Neural cell (in vitro differentiated cells): ENCODE data around the gene UPF1. TPM values are rescaled to one million over a fixed set of nuclear protein-coding genes. Genes with fewer than 3 reads are reported as not detected.

Experiments used
- H2AFZ ChIP-seq: fragments of 200-600, 300-800 bp; sonication (generic), shearing (Covaris generic); 2 replicates; pipeline ENCODE4 v1.6.0; 2014; ENCODE audit warnings: low read depth, mild to moderate bottlenecking, antibody characterized with exemption, low read length, moderate library complexity
- H3F3A ChIP-seq: fragments of 200-600 bp; shearing (Covaris generic); 2 replicates; pipeline ENCODE4 v1.6.1; 2016; ENCODE audit warnings: mild to moderate bottlenecking, moderate library complexity, mixed read lengths, antibody characterized with exemption, low read length; ENCODE audit not compliant: insufficient read depth, poor library complexity, severe bottlenecking
- H3K27ac ChIP-seq: fragments of 200-600, 300-800 bp; sonication (generic), shearing (Covaris generic); 2 replicates; pipeline ENCODE4 v1.5.1; 2014; ENCODE audit warnings: mild to moderate bottlenecking, low read length, moderate library complexity
- H3K27me3 ChIP-seq: fragments of 300-800, 200-600 bp; sonication (generic), shearing (Covaris generic); 2 replicates; pipeline ENCODE4 v1.6.0; 2014; ENCODE audit warnings: mild to moderate bottlenecking, low read depth, low read length, moderate library complexity; ENCODE audit not compliant: insufficient read depth
- H3K36me3 ChIP-seq: fragments of 300-800, 200-600 bp; sonication (generic), shearing (Covaris generic); 2 replicates; pipeline ENCODE4 v1.5.1; 2014; ENCODE audit warnings: mild to moderate bottlenecking, antibody characterized with exemption, low read length, moderate library complexity; ENCODE audit not compliant: insufficient read depth
- H3K4me2 ChIP-seq: fragments of 300-800, 200-600 bp; sonication (generic), shearing (Covaris generic); 2 replicates; pipeline ENCODE4 v1.6.0; 2014; ENCODE audit warnings: mild to moderate bottlenecking, low read length
- H3K4me3 ChIP-seq: fragments of 300-800, 200-600 bp; sonication (generic), shearing (Covaris generic); 2 replicates; pipeline ENCODE4 v1.5.1; 2014; ENCODE audit warnings: mild to moderate bottlenecking, low read length, moderate library complexity
- H3K79me2 ChIP-seq: fragments of 200-600 bp; shearing (Covaris generic); replicated peaks from 2 replicates; pipeline ENCODE4 v1.6.0; 2014; ENCODE audit warnings: mild to moderate bottlenecking, low read length, moderate library complexity; ENCODE audit not compliant: insufficient read depth
- H3K9ac ChIP-seq: fragments of 300-800, 200-600 bp; sonication (generic), shearing (Covaris generic); 2 replicates; pipeline ENCODE4 v1.6.1; 2016; ENCODE audit warnings: mild to moderate bottlenecking, low read length, mixed read lengths
- H3K9me2 ChIP-seq: fragments of 200-600 bp; shearing (Covaris generic); 2 replicates; pipeline ENCODE4 v1.6.1; 2016; ENCODE audit warnings: mild to moderate bottlenecking, low read length, mixed read lengths; ENCODE audit not compliant: insufficient read depth
- H3K9me3 ChIP-seq: fragments of 200-600, 300-800 bp; sonication (generic), shearing (Covaris generic); 2 replicates; pipeline ENCODE4 v1.6.1; 2016; ENCODE audit warnings: mild to moderate bottlenecking, mixed run types, low read length, moderate library complexity, mixed read lengths
- H4K20me1 ChIP-seq: fragments of 200-600 bp; shearing (Covaris generic); 2 replicates; pipeline ENCODE4 v1.6.1; 2016; ENCODE audit warnings: mild to moderate bottlenecking, mixed run types; ENCODE audit not compliant: insufficient read depth
- EP300 ChIP-seq: fragments of 450-650 bp; conservative IDR thresholded peaks from 2 replicates; pipeline ENCODE4 v1.6.1; 2014; ENCODE audit warnings: antibody characterized with exemption, mild to moderate bottlenecking, moderate library complexity; ENCODE audit not compliant: poor library complexity, severe bottlenecking
- EZH2 ChIP-seq: fragments of 200-600, 300-800 bp; shearing (Covaris generic), sonication (generic); IDR thresholded peaks from 2 replicates; pipeline ENCODE4 v1.6.1; 2014; ENCODE audit warnings: antibody characterized with exemption, low read length, borderline replicate concordance, mild to moderate bottlenecking; ENCODE audit not compliant: insufficient read depth, poor library complexity, severe bottlenecking
- MXI1 ChIP-seq: fragments of 450-650 bp; conservative IDR thresholded peaks from 2 replicates; pipeline ENCODE4 v1.6.1; 2014; ENCODE audit warnings: antibody characterized with exemption, mild to moderate bottlenecking; ENCODE audit not compliant: poor library complexity, severe bottlenecking
- POLR2AphosphoS5 ChIP-seq: IDR thresholded peaks from 2 replicates; pipeline ENCODE4 v1.6.1; 2012
- RAD21 ChIP-seq: fragments of 450-650 bp; conservative IDR thresholded peaks from 2 replicates; pipeline ENCODE4 v1.6.1; 2014; ENCODE audit warnings: antibody characterized with exemption, mild to moderate bottlenecking, moderate library complexity
- SMC3 ChIP-seq: fragments of 450-650 bp; conservative IDR thresholded peaks from 2 replicates; pipeline ENCODE4 v1.6.1; 2014; ENCODE audit warnings: antibody characterized with exemption, mild to moderate bottlenecking, moderate library complexity; ENCODE audit not compliant: poor library complexity
- polyA plus RNA-seq: library from polyadenylated mRNA; depleted of rRNA; stranded (reverse); fragments of >200 nt; gene quantifications from 2 replicates; pipeline ENCODE4 v1.2.3, GENCODE V29; 2014
- TF ChIP-seq, protein P1 (sequence below): IDR thresholded peaks from 2 replicates; pipeline ENCODE4 v1.6.1; 2012; ENCODE audit warnings: borderline replicate concordance

UPF1 gene
- polyA plus RNA-seq, 1 donor from 2014 or later: 39.3 TPM

DNA sequence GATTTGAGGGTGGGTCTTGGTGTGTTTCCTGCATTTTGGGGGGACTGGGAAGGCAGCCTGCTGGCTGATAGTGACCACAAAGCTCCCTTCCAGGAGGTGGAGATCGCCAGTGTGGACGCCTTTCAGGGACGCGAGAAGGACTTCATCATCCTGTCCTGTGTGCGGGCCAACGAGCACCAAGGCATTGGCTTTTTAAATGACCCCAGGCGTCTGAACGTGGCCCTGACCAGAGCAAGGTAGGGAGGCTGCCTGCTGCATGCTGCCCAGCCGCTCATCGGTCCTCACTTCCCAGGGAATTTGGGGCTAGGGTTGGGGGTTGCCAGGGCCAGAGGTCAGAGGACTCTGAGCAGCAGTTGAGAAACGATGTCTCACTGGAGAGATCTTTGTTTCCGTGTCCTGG, 30.2 kb downstream of the UPF1 start:
- no peak overlapping the region for H2AFZ ChIP-seq
- H3K27ac ChIP-seq: no peak overlapping the region
- no peaks in the 10 kb centered on the region for H3K9me3 ChIP-seq
- H3K4me2 ChIP-seq: no peak overlapping the region
- no peak overlapping the region for H3K4me3 ChIP-seq
- no peaks in the 10 kb centered on the region for H4K20me1 ChIP-seq
- no peaks in the 10 kb centered on the region for H3F3A ChIP-seq
- no peaks in the 10 kb centered on the region for H3K9me2 ChIP-seq
- no peaks in the 10 kb centered on the region for H3K36me3 ChIP-seq
- TF ChIP-seq POLR2AphosphoS5: no peak
- TF ChIP-seq, protein P1, sequence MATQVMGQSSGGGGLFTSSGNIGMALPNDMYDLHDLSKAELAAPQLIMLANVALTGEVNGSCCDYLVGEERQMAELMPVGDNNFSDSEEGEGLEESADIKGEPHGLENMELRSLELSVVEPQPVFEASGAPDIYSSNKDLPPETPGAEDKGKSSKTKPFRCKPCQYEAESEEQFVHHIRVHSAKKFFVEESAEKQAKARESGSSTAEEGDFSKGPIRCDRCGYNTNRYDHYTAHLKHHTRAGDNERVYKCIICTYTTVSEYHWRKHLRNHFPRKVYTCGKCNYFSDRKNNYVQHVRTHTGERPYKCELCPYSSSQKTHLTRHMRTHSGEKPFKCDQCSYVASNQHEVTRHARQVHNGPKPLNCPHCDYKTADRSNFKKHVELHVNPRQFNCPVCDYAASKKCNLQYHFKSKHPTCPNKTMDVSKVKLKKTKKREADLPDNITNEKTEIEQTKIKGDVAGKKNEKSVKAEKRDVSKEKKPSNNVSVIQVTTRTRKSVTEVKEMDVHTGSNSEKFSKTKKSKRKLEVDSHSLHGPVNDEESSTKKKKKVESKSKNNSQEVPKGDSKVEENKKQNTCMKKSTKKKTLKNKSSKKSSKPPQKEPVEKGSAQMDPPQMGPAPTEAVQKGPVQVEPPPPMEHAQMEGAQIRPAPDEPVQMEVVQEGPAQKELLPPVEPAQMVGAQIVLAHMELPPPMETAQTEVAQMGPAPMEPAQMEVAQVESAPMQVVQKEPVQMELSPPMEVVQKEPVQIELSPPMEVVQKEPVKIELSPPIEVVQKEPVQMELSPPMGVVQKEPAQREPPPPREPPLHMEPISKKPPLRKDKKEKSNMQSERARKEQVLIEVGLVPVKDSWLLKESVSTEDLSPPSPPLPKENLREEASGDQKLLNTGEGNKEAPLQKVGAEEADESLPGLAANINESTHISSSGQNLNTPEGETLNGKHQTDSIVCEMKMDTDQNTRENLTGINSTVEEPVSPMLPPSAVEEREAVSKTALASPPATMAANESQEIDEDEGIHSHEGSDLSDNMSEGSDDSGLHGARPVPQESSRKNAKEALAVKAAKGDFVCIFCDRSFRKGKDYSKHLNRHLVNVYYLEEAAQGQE: no peak
- H3K79me2 ChIP-seq: no peaks in the 10 kb centered on the region
- H3K27me3 ChIP-seq: no peaks in the 10 kb centered on the region
- no peak overlapping the region for H3K9ac ChIP-seq

DNA sequence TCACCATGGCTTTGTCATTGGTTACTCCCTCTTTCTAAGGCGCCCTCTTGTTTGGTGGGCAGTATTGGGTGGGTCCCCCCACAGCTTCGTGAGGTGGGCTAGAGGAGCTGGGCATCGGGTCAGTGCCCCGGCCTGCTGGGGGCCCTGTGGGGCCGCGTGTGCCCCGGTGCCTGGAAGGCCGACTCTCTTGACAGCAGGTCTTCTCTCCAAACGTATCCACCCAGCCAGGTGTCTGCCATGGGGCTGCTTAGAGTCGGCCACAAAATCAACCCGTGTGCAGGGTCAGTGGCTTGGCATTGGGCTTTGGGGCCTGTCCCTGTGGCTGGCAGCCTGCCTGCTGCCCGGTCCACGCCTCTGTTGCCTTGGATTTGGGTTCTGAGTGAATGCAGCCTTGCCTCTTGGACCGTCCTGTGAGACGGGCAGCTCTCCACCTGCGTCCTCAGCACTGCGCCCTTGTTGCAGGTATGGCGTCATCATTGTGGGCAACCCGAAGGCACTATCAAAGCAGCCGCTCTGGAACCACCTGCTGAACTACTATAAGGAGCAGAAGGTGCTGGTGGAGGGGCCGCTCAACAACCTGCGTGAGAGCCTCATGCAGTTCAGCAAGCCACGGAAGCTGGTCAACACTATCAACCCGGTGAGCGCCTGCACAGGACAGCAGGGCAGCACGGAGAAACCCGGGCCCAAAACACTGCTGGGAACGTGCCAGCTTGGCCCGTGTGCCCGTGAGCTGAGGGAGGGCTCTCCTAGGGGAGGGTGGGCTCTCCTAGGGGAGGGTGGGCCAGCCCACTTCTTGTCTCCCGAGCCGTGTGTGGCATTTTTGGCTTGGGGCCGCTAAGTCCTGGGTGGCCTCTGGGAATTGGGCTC, 31.4 kb downstream of the UPF1 start:
- Histone ChIP-seq H3K27me3 (no peaks in the 10 kb centered on the region), H4K20me1 (no peaks in the 10 kb centered on the region), H3K9me3 (no peaks in the 10 kb centered on the region), H3K79me2 (no peaks in the 10 kb centered on the region), H3K9me2 (no peaks in the 10 kb centered on the region), H3K27ac (no peak overlapping the region), H3K36me3 (no peaks in the 10 kb centered on the region), H3K4me2 (no peak overlapping the region), H3K9ac (no peak overlapping the region), H3F3A (no peaks in the 10 kb centered on the region), H2AFZ (no peak overlapping the region), H3K4me3 (no peak overlapping the region)
- no peak for TF ChIP-seq SMC3
- TF ChIP-seq POLR2AphosphoS5: no peak
- TF ChIP-seq, protein P1: no peak
- no peak for TF ChIP-seq EZH2
- TF ChIP-seq MXI1: no peak
- TF ChIP-seq EP300: no peak
- no peak for TF ChIP-seq RAD21
